T1000 (cell line): ENCODE results near the gene HTR4.
"Not testable (repeated sequence)": the region's sequence is repeated elsewhere in the genome, so short reads cannot be mapped to it uniquely, and the experiment has no call there.

Experiments used
- DNase-seq: peaks from one replicate; lab custom pipeline; 2025; ENCODE audit warnings: mixed read lengths; lab: John Stamatoyannopoulos, UW

The HTR4 gene

GRCh38 chr5:148474025-148474511 lies 180.3 kb downstream of the HTR4 start:
- DNase-seq, result no peak

GRCh38 chr5:148471379-148471778 lies 182.9 kb downstream of the HTR4 start:
- no peak for DNase-seq

GRCh38 chr5:148469501-148469935 lies 184.8 kb downstream of the HTR4 start:
- DNase-seq, result peak; percentile 23

GRCh38 chr5:148468746-148469145 lies 185.6 kb downstream of the HTR4 start:
- not testable (repeated sequence) for DNase-seq

GRCh38 chr5:148467958-148468357 lies 186.4 kb downstream of the HTR4 start:
- DNase-seq, result no peak

GRCh38 chr5:148466236-148466580 lies 188.1 kb downstream of the HTR4 start:
- no peak for DNase-seq

- no peak for DNase-seq
Observed at GRCh38 chr5:148465381-148466235, 188.7 kb downstream of the HTR4 start.

- no peak for DNase-seq
Observed at GRCh38 chr5:148459669-148460068, 194.7 kb downstream of the HTR4 start.

GRCh38 chr5:148458036-148458888 lies 196.1 kb downstream of the HTR4 start:
- no peak for DNase-seq

- DNase-seq, result no peak
Observed at GRCh38 chr5:148457183-148457620, 197.1 kb downstream of the HTR4 start.

- no peak for DNase-seq
Observed at GRCh38 chr5:148455185-148455584, 199.1 kb downstream of the HTR4 start.

GRCh38 chr5:148454576-148454975 lies 199.8 kb downstream of the HTR4 start:
- no peak for DNase-seq

GRCh38 chr5:148452499-148453193 lies 201.7 kb downstream of the HTR4 start:
- no peak for DNase-seq

GRCh38 chr5:148446611-148447010 lies 207.7 kb downstream of the HTR4 start:
- no peak for DNase-seq

- no peak for DNase-seq
Observed at GRCh38 chr5:148445578-148445977, 208.7 kb downstream of the HTR4 start.

- DNase-seq, result no peak
Observed at GRCh38 chr5:148443998-148444397, 210.3 kb downstream of the HTR4 start.

- DNase-seq, result no peak
Observed at GRCh38 chr5:148443241-148443640, 211.1 kb downstream of the HTR4 start.

- DNase-seq, result no peak
Observed at GRCh38 chr5:148438933-148439332, 215.4 kb downstream of the HTR4 start.

GRCh38 chr5:148437249-148437648 lies 217.1 kb downstream of the HTR4 start:
- no peak for DNase-seq

GRCh38 chr5:148436029-148436428 lies 218.3 kb downstream of the HTR4 start:
- no peak for DNase-seq

- DNase-seq, result no peak
Observed at GRCh38 chr5:148433826-148434225, 220.5 kb downstream of the HTR4 start.
